DMS114 treated with DMSO at 0.1 percent for 48 hours (cell line): Measurements from ENCODE around the gene SYT1.

Experiments used
- DNase-seq: peaks from one replicate; lab custom pipeline; 2025; ENCODE audit not compliant: unreplicated experiment; lab: John Stamatoyannopoulos, UW

The SYT1 gene

GRCh38 chr12:79274501-79275064 is 410.0 kb downstream of the SYT1 start:
- no peak for DNase-seq

- DNase-seq, result no peak
Observed at GRCh38 chr12:79275631-79276030, 411.1 kb downstream of the SYT1 start.

GRCh38 chr12:79283364-79283763 is 418.8 kb downstream of the SYT1 start:
- DNase-seq, result no peak

- no peak for DNase-seq
Observed at GRCh38 chr12:79288911-79289310, 424.3 kb downstream of the SYT1 start.

- DNase-seq, result no peak
Observed at GRCh38 chr12:79291711-79292110, 427.1 kb downstream of the SYT1 start.

GRCh38 chr12:79294590-79294989 is 430.0 kb downstream of the SYT1 start:
- DNase-seq, result no peak

GRCh38 chr12:79295572-79295971 is 431.0 kb downstream of the SYT1 start:
- DNase-seq, result no peak

- no peak for DNase-seq
Observed at GRCh38 chr12:79296133-79296532, 431.6 kb downstream of the SYT1 start.

- DNase-seq, result no peak
Observed at GRCh38 chr12:79296871-79297270, 432.3 kb downstream of the SYT1 start.

GRCh38 chr12:79298506-79298905 is 433.9 kb downstream of the SYT1 start:
- no peak for DNase-seq

- DNase-seq, result no peak
Observed at GRCh38 chr12:79299447-79300198, 435.0 kb downstream of the SYT1 start.

GRCh38 chr12:79300199-79300568 is 435.6 kb downstream of the SYT1 start:
- no peak for DNase-seq

- no peak for DNase-seq
Observed at GRCh38 chr12:79301181-79301580, 436.6 kb downstream of the SYT1 start.

GRCh38 chr12:79302162-79302814 is 437.7 kb downstream of the SYT1 start:
- no peak for DNase-seq

- no peak for DNase-seq
Observed at GRCh38 chr12:79307340-79307739, 442.8 kb downstream of the SYT1 start.

GRCh38 chr12:79309039-79309438 is 444.5 kb downstream of the SYT1 start:
- no peak for DNase-seq

- no peak for DNase-seq
Observed at GRCh38 chr12:79317179-79317847, 452.7 kb downstream of the SYT1 start.

- DNase-seq, result no peak
Observed at GRCh38 chr12:79322905-79323304, 458.3 kb downstream of the SYT1 start.

GRCh38 chr12:79324571-79324970 is 460.0 kb downstream of the SYT1 start:
- DNase-seq, result no peak

- no peak for DNase-seq
Observed at GRCh38 chr12:79326222-79326621, 461.6 kb downstream of the SYT1 start.

GRCh38 chr12:79326663-79327062 is 462.1 kb downstream of the SYT1 start:
- no peak for DNase-seq

- DNase-seq, result no peak
Observed at GRCh38 chr12:79327465-79327864, 462.9 kb downstream of the SYT1 start.
